Mesenchymal stem cell (in vitro differentiated cells and primary cell): ENCODE data around the gene PLP1.
"Not testable (repeated sequence)": the region's sequence is repeated elsewhere in the genome, so short reads cannot be mapped to it uniquely, and the experiment has no call there.

ENCODE experiments used
- DNase-seq: peaks from one replicate; pipeline ENCODE4 v3.0.0-alpha.2; 2013
- H2AFZ ChIP-seq: one replicate; pipeline ENCODE4 v1.6.1; 2013; ENCODE audit warnings: low read depth, mild to moderate bottlenecking, control low read depth, inconsistent platforms, low read length, moderate library complexity
- H2AK5ac ChIP-seq: 2 replicates; pipeline ENCODE4 v1.6.1; 2013; ENCODE audit warnings: low read length, moderate library complexity, mild to moderate bottlenecking, inconsistent platforms; ENCODE audit not compliant: severe bottlenecking
- H2BK120ac ChIP-seq: one replicate; pipeline ENCODE4 v1.6.1; 2013; ENCODE audit warnings: low read depth, mild to moderate bottlenecking, inconsistent platforms, low read length, moderate library complexity
- H2BK12ac ChIP-seq, 2 experiments: one replicate each; pipeline ENCODE4 v1.6.1; 2013; ENCODE audit warnings: inconsistent platforms in 2 of 2, low read length in 2 of 2, mild to moderate bottlenecking in 2 of 2, moderate library complexity in 2 of 2, control low read depth in 1 of 2
- H2BK15ac ChIP-seq: one replicate; pipeline ENCODE4 v1.6.1; 2013; ENCODE audit warnings: mild to moderate bottlenecking, low read depth, inconsistent platforms; ENCODE audit not compliant: poor library complexity, severe bottlenecking
- H2BK5ac ChIP-seq: 2 replicates; pipeline ENCODE4 v1.6.1; 2013; ENCODE audit warnings: low read depth, mild to moderate bottlenecking, low read length, control low read depth, inconsistent platforms; ENCODE audit not compliant: poor library complexity, severe bottlenecking
- H3K14ac ChIP-seq, 2 experiments: one replicate each; pipeline ENCODE4 v1.6.1; 2013; ENCODE audit warnings: inconsistent platforms in 2 of 2, low read length in 2 of 2, control low read depth in 1 of 2, mild to moderate bottlenecking in 1 of 2, moderate library complexity in 1 of 2
- H3K18ac ChIP-seq, 2 experiments: one replicate each; pipeline ENCODE4 v1.6.1; 2013; ENCODE audit warnings: inconsistent platforms in 2 of 2, low read length in 2 of 2, control low read depth in 1 of 2, low read depth in 1 of 2, mild to moderate bottlenecking in 1 of 2
- H3K23ac ChIP-seq, 2 experiments: one replicate each; pipeline ENCODE4 v1.6.1; 2013; ENCODE audit warnings: inconsistent platforms in 2 of 2, low read length in 2 of 2, mild to moderate bottlenecking in 2 of 2, moderate library complexity in 2 of 2, control low read depth in 1 of 2
- H3K27ac ChIP-seq: 2 replicates; pipeline ENCODE4 v1.5.1; 2013; ENCODE audit warnings: mild to moderate bottlenecking, moderate library complexity, low read length, control low read depth, inconsistent platforms; ENCODE audit not compliant: poor library complexity, severe bottlenecking
- H3K27me3 ChIP-seq, 2 experiments: 2 replicates each; pipeline versions ENCODE4 v1.6.1 to v1.7.0; 2013; ENCODE audit warnings: low read length in 2 of 2, mild to moderate bottlenecking in 2 of 2, moderate library complexity in 2 of 2, control low read depth in 1 of 2, inconsistent platforms in 1 of 2; ENCODE audit not compliant: control insufficient read depth in 1 of 2, insufficient read depth in 1 of 2
- H3K36me3 ChIP-seq, 2 experiments: 2 replicates each; pipeline versions ENCODE4 v1.6.1 to v1.7.0; 2013; ENCODE audit warnings: low read length in 2 of 2, control low read depth in 1 of 2, inconsistent platforms in 1 of 2, low read depth in 1 of 2, mild to moderate bottlenecking in 1 of 2; ENCODE audit not compliant: insufficient read depth in 2 of 2, control insufficient read depth in 1 of 2
- H3K4ac ChIP-seq, 2 experiments: one replicate each; pipeline ENCODE4 v1.6.1; 2013; ENCODE audit warnings: inconsistent platforms in 2 of 2, low read length in 2 of 2, mild to moderate bottlenecking in 2 of 2, moderate library complexity in 2 of 2, control low read depth in 1 of 2, low read depth in 1 of 2
- H3K4me1 ChIP-seq: 2 replicates; pipeline ENCODE4 v1.6.1; 2013; ENCODE audit warnings: low read depth, low read length, control low read depth; ENCODE audit not compliant: control insufficient read depth, insufficient read depth
- H3K4me2 ChIP-seq: 2 replicates; pipeline ENCODE4 v1.6.1; 2013; ENCODE audit warnings: low read length, mild to moderate bottlenecking, inconsistent platforms; ENCODE audit not compliant: poor library complexity, severe bottlenecking
- H3K4me3 ChIP-seq, 2 experiments: 2 replicates each; pipeline versions ENCODE4 v1.5.1 to v1.7.0; 2013; ENCODE audit warnings: low read length in 2 of 2, mild to moderate bottlenecking in 2 of 2, control low read depth in 1 of 2, low read depth in 1 of 2; ENCODE audit not compliant: insufficient read depth in 1 of 2
- H3K79me1 ChIP-seq: replicated peaks from 2 replicates; pipeline ENCODE4 v1.6.1; 2013; ENCODE audit warnings: mild to moderate bottlenecking, control low read depth, low read length, inconsistent platforms; ENCODE audit not compliant: poor library complexity, severe bottlenecking
- H3K9ac ChIP-seq: 2 replicates; pipeline ENCODE4 v1.7.0; 2013; ENCODE audit warnings: mild to moderate bottlenecking, low read length, moderate library complexity
- H3K9me3 ChIP-seq: 2 replicates; pipeline ENCODE4 v1.7.0; 2013; ENCODE audit warnings: mild to moderate bottlenecking, low read length; ENCODE audit not compliant: control insufficient read depth
- H4K8ac ChIP-seq: one replicate; pipeline ENCODE4 v1.6.1; 2013; ENCODE audit warnings: inconsistent platforms, mild to moderate bottlenecking, low read length, moderate library complexity
- H4K91ac ChIP-seq: one replicate; pipeline ENCODE4 v1.6.1; 2013; ENCODE audit warnings: mild to moderate bottlenecking, low read length, inconsistent platforms
- WGBS: methylation state at CpG from one replicate; pipeline ENCODE4 v1.1.7; 2013; ENCODE audit warnings: mixed read lengths; 5-methylcytosine and 5-hydroxymethylcytosine counted together

The PLP1 gene

GRCh38 chrX:103811858-103812257, 35.2 kb downstream of the PLP1 start:
- Histone ChIP-seq H3K23ac (no peak overlapping the region), H3K27me3 (peaks cover 0 to 25% of the 10 kb centered on the region in 2 experiments), H3K9ac (no peak overlapping the region), H2AFZ (no peak overlapping the region), H3K4me1 (no peaks in the 10 kb centered on the region), H3K9me3 (no peaks in the 10 kb centered on the region), H3K4me3 (no peak overlapping the region), H2BK12ac (no peak overlapping the region), H3K14ac (no peak overlapping the region), H2BK15ac (no peak overlapping the region), H3K18ac (no peak overlapping the region), H4K8ac (no peak overlapping the region), H2BK5ac (no peak overlapping the region), H3K4ac (no peak overlapping the region), H3K36me3 (no peaks in the 10 kb centered on the region), H3K27ac (no peak overlapping the region), H3K79me1 (no peaks in the 10 kb centered on the region), H3K4me2 (no peak overlapping the region), H2BK120ac (no peak overlapping the region), H2AK5ac (no peak overlapping the region), H4K91ac (no peak overlapping the region)
- WGBS = 85% methylated on average over 3 of the region's 3 CpGs
- no peak for DNase-seq

GRCh38 chrX:103817101-103817500, 40.5 kb downstream of the PLP1 start:
- H3K4ac ChIP-seq, H4K8ac ChIP-seq, H3K4me3 ChIP-seq, H2BK12ac ChIP-seq, H3K9me3 ChIP-seq, H3K27ac ChIP-seq, H3K4me1 ChIP-seq, H2BK15ac ChIP-seq, H3K23ac ChIP-seq, H2BK5ac ChIP-seq, H2AFZ ChIP-seq, H3K79me1 ChIP-seq, H3K9ac ChIP-seq, H3K4me2 ChIP-seq, H2BK120ac ChIP-seq, H2AK5ac ChIP-seq, H3K14ac ChIP-seq, H3K27me3 ChIP-seq, H3K36me3 ChIP-seq, H4K91ac ChIP-seq, H3K18ac ChIP-seq, DNase-seq: not testable (repeated sequence)
- 48% methylated on average over 4 of the region's 5 CpGs for WGBS

GRCh38 chrX:103817502-103817901, 40.9 kb downstream of the PLP1 start:
- Histone ChIP-seq H3K4me3 (no peak overlapping the region), H2AFZ (no peak overlapping the region), H2AK5ac (no peak overlapping the region), H3K27me3 (no peaks in the 10 kb centered on the region), H2BK12ac (no peak overlapping the region), H4K8ac (no peak overlapping the region), H3K36me3 (no peaks in the 10 kb centered on the region), H3K4me1 (no peaks in the 10 kb centered on the region), H3K14ac (no peak overlapping the region), H3K4ac (no peak overlapping the region), H3K23ac (no peak overlapping the region), H2BK5ac (no peak overlapping the region), H4K91ac (no peak overlapping the region), H3K79me1 (no peaks in the 10 kb centered on the region), H3K27ac (no peak overlapping the region), H3K9ac (no peak overlapping the region), H2BK15ac (no peak overlapping the region), H3K4me2 (no peak overlapping the region), H3K9me3 (no peaks in the 10 kb centered on the region), H3K18ac (no peak overlapping the region), H2BK120ac (no peak overlapping the region)
- peak; percentile 44 for DNase-seq
- WGBS = no CpG with 5 or more reads among the region's 5 CpGs

- 92% methylated on average over 2 of the region's 7 CpGs for WGBS
- peaks cover 0 to 5% of the 10 kb centered on the region in 2 experiments for H3K27me3 ChIP-seq
- H2AK5ac ChIP-seq = no peak overlapping the region
- no peak overlapping the region for H4K91ac ChIP-seq
- no peak overlapping the region for H3K27ac ChIP-seq
- H3K14ac ChIP-seq = no peak overlapping the region
- H2BK5ac ChIP-seq = no peak overlapping the region
- no peak for DNase-seq
- no peak overlapping the region for H2BK120ac ChIP-seq
- no peak overlapping the region for H4K8ac ChIP-seq
- no peaks in the 10 kb centered on the region for H3K36me3 ChIP-seq
- H3K23ac ChIP-seq = no peak overlapping the region
- H2BK15ac ChIP-seq = no peak overlapping the region
- no peaks in the 10 kb centered on the region for H3K4me1 ChIP-seq
- H3K4ac ChIP-seq = no peak overlapping the region
- H2BK12ac ChIP-seq = no peak overlapping the region
- peak overlapping the region; percentile 42 for H3K9ac ChIP-seq
- no peak overlapping the region for H3K18ac ChIP-seq
- H3K4me2 ChIP-seq = no peak overlapping the region
- H3K79me1 ChIP-seq = no peaks in the 10 kb centered on the region
- H2AFZ ChIP-seq = no peak overlapping the region
- no peak overlapping the region for H3K4me3 ChIP-seq
- H3K9me3 ChIP-seq = no peaks in the 10 kb centered on the region
Observed at GRCh38 chrX:103818842-103819619, 42.4 kb downstream of the PLP1 start.
